PFSK-1 (cell line): Measurements from ENCODE around the gene WAC.

Source experiments
- FOXP2 ChIP-seq: optimal IDR thresholded peaks from 2 replicates; pipeline ENCODE3; 2011; ENCODE audit warnings: borderline replicate concordance, control low read depth, inconsistent platforms; ENCODE audit not compliant: insufficient read depth; ENCODE audit errors: extremely low read length, extremely low read depth
- POLR2AphosphoS5 ChIP-seq: IDR thresholded peaks from 2 replicates; pipeline ENCODE4 v1.6.1; 2012; ENCODE audit warnings: low read depth, mild to moderate bottlenecking, control low read depth, low read length, moderate library complexity
- REST ChIP-seq, 2 experiments: IDR thresholded peaks; 2 replicates each; pipeline versions ENCODE4 v1.6.1 to v1.8.0; 2011 to 2012; ENCODE audit warnings: low read depth in 2 of 2, low read length in 2 of 2, control low read depth in 1 of 2, inconsistent platforms in 1 of 2, mild to moderate bottlenecking in 1 of 2, moderate library complexity in 1 of 2; ENCODE audit not compliant: insufficient read depth in 1 of 2
- SIN3A ChIP-seq: IDR thresholded peaks from 2 replicates; pipeline ENCODE4 v1.6.1; 2012; ENCODE audit warnings: mild to moderate bottlenecking, low read length, moderate library complexity, borderline replicate concordance; ENCODE audit not compliant: insufficient read depth
- TAF1 ChIP-seq: IDR thresholded peaks from 2 replicates; pipeline ENCODE4 v1.6.1; 2012; ENCODE audit warnings: low read length, control low read depth, borderline replicate concordance; ENCODE audit not compliant: insufficient read depth

- TF ChIP-seq POLR2AphosphoS5 (no peak), REST (IDR thresholded peaks at IDR 0.05; ENCODE audit: insufficient read depth in 1 of 2, low read depth in 2 of 2, low read length in 2 of 2) (no peak), SIN3A (no peak), TAF1 (no peak), FOXP2 (no peak)
Observed at GRCh38 chr10:28633750-28634149, 100.8 kb downstream of the WAC start.
